Tibial nerve (tissue), 3 donors: Measurements from ENCODE around the gene ID3.

ENCODE experiments used
- CTCF ChIP-seq, 5 experiments: fragments of 200-600 bp in 3 of 5; fragments of 450-650 bp in 2 of 5; sonication (generic) in 3 of 5; IDR thresholded peaks; one replicate each; pipeline ENCODE4 v1.5.1; 2016 to 2019; ENCODE audit warnings: antibody characterized with exemption in 5 of 5, mild to moderate bottlenecking in 3 of 5, moderate library complexity in 2 of 5
- POLR2A ChIP-seq, 2 donors: fragments of 450-650 bp; IDR thresholded peaks; one replicate each; pipeline ENCODE4 v1.6.1; 2017; ENCODE audit warnings: antibody characterized with exemption in 2 of 2, mild to moderate bottlenecking in 2 of 2, moderate library complexity in 2 of 2

- TF ChIP-seq CTCF (IDR thresholded peaks at IDR 0.05) (no peak), POLR2A (IDR thresholded peaks at IDR 0.05) (no peak)
Measured at GRCh38 chr1:23555986-23556634, 3.2 kb downstream of the ID3 start.
